ENCODE data around the gene GP2.

The GP2 gene

DNA sequence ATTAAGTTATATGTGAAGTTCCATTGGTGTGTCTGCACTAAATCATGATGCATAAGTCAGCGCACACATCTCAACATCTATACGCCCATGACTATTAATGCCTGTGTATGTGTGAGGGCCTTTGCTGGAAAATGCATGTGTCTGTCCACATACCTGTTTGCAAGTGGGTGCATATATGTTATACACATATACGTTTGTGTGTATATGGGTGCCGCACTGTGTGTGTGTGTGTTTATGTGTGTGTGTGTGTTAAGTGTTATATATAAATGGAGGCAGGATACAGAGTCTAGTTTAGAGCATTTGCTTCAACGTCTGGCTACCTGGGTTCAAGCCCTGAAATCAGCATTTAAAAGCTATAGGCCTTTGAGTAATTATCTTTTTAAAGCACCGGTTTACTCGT lies 19.5 kb downstream of the GP2 start:
- H3K36me3 Mint-ChIP-seq (ENCODE audit: low read depth): no peaks in the 10 kb centered on the region
- intact Hi-C loops (cut with micrococcal nuclease): no loop called here
- no peak overlapping the region for H3K4me3 Mint-ChIP-seq
- H3K4me1 Mint-ChIP-seq (ENCODE audit: low read depth): no peaks in the 10 kb centered on the region
- H3K27me3 Mint-ChIP-seq: peaks cover 9% of the 10 kb centered on the region
- no peak overlapping the region for H3K27ac Mint-ChIP-seq
- H3K9me3 Mint-ChIP-seq: no peaks in the 10 kb centered on the region

DNA sequence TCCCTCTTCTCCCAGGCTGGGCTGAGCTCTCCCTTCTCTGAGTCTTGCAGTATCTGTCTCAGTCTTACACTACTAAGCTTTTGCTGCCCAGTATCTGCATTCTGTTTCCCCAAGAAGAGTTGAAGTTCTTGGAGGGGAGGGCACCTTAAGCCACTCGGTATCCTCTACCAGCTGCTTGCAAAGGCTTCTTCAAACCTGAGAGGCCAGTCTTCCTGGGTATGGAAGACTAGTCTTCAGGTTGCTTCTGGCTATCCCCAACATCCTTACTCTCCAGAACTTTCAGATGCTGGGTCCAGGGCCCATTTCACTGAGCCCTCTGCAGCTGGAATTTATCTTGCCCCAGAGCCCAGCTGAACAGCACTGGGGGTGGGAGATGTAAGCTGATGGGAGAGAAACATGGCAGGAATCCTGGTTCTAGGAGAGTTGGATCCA lies 20.1 kb downstream of the GP2 start:
- peaks cover 9% of the 10 kb centered on the region for H3K27me3 Mint-ChIP-seq
- H3K4me3 Mint-ChIP-seq: no peak overlapping the region
- H3K9me3 Mint-ChIP-seq: no peaks in the 10 kb centered on the region
- H3K36me3 Mint-ChIP-seq (ENCODE audit: low read depth): no peaks in the 10 kb centered on the region
- no peaks in the 10 kb centered on the region for H3K4me1 Mint-ChIP-seq (ENCODE audit: low read depth)
- intact Hi-C loops (cut with micrococcal nuclease): no loop called here
- H3K27ac Mint-ChIP-seq: no peak overlapping the region

DNA sequence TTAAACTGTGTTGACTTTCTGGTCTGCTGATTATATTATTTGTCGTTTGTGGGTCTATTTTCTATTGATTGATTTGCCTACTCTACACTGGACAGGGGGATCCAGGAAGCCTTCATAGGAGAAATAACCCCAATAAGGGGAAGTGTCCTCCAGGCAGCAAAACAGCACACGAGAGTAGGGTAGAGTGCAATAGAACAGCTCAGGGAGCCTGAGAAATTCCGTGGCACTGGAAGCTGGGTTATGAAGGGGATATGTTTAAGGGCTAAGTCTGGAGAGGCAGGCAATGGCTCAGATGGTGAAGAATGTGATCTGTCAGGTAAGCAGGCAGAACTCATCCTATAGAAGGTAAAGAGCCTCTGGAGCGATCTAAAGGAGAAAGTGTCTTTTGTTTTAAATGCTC lies 20.9 kb downstream of the GP2 start:
- Mint-ChIP-seq H3K27me3 (peaks cover 12% of the 10 kb centered on the region), H3K9me3 (no peaks in the 10 kb centered on the region), H3K36me3 (ENCODE audit: low read depth) (no peaks in the 10 kb centered on the region), H3K4me1 (ENCODE audit: low read depth) (no peaks in the 10 kb centered on the region), H3K4me3 (no peak overlapping the region), H3K27ac (no peak overlapping the region)
- intact Hi-C loops (cut with micrococcal nuclease): no loop called here

DNA sequence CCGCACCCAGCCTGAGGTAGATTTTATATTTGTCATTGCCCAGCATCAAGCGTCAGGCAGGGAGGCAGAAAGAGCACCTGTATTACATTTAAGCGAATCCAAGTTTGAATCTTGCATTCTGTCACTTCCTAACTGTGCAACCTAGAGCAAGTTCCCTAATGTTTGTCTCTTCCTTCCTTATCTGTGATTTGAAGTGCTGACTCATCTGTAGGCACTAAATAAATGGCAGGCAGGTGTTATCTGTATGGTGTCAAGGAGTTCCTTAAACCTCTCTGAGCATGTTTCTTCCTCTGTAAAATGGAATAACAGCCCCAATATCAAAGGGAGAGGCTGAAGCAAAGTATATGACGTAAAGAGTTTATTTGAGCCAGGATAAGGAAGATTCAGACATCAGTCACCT lies 24.3 kb downstream of the GP2 start:
- H3K9me3 Mint-ChIP-seq: no peaks in the 10 kb centered on the region
- H3K4me1 Mint-ChIP-seq (ENCODE audit: low read depth): peaks cover 5% of the 10 kb centered on the region
- no peak overlapping the region for H3K4me3 Mint-ChIP-seq
- H3K36me3 Mint-ChIP-seq (ENCODE audit: low read depth): no peaks in the 10 kb centered on the region
- intact Hi-C loops (cut with micrococcal nuclease): no loop called here
- H3K27ac Mint-ChIP-seq: no peak overlapping the region
- peaks cover 19% of the 10 kb centered on the region for H3K27me3 Mint-ChIP-seq

DNA sequence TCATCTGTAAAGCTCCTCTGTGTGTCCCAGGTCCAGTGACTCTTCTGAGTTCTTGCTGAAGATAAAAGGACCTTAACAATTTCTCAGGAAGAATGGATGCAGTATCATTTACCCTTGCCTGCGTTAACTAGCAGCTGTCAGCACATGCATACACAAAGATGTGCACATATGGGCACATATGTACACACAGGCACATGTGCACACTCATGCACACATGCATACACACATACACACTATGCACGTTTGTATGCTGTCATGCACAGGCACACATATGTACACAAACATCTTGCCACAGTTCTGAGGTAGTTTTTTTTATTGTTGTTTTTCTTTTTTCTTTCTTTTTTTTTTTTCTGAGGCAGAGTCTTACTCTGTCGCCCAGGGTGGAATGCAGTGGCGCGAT lies 24.9 kb downstream of the GP2 start:
- intact Hi-C loops (cut with micrococcal nuclease): no loop called here
- Mint-ChIP-seq H3K27ac (no peak overlapping the region), H3K27me3 (peaks cover 19% of the 10 kb centered on the region), H3K4me3 (no peak overlapping the region), H3K9me3 (no peaks in the 10 kb centered on the region), H3K36me3 (ENCODE audit: low read depth) (no peaks in the 10 kb centered on the region), H3K4me1 (ENCODE audit: low read depth) (peaks cover 5% of the 10 kb centered on the region)

DNA sequence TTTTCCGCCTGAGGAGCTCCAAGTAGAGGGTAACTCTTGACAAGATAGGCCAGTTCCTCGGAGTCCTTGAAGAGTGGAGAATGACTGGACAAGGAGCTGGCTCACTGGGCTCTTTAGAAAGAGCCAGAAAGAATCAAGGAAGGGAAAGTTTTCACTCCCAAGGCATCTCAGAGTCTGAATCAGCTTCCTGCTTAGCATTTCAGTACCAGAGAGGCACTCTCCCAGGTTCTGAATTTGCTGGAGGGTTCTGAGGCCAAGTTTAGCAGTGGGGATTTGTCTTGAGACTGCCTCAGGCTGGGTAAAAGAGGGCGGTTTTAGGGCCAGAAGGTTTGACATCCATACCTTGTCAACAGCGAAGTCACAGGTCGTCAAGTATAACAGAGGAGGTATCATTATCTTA lies 25.5 kb downstream of the GP2 start:
- intact Hi-C loops (cut with micrococcal nuclease): loop anchor here (2.0 kb wide), 1 partner anchor 393 kb away; no protein-coding TSS in a partner anchor
- Mint-ChIP-seq H3K27ac (no peak overlapping the region), H3K4me3 (no peak overlapping the region), H3K4me1 (ENCODE audit: low read depth) (peaks cover 5% of the 10 kb centered on the region), H3K27me3 (peaks cover 19% of the 10 kb centered on the region), H3K36me3 (ENCODE audit: low read depth) (no peaks in the 10 kb centered on the region), H3K9me3 (no peaks in the 10 kb centered on the region)

DNA sequence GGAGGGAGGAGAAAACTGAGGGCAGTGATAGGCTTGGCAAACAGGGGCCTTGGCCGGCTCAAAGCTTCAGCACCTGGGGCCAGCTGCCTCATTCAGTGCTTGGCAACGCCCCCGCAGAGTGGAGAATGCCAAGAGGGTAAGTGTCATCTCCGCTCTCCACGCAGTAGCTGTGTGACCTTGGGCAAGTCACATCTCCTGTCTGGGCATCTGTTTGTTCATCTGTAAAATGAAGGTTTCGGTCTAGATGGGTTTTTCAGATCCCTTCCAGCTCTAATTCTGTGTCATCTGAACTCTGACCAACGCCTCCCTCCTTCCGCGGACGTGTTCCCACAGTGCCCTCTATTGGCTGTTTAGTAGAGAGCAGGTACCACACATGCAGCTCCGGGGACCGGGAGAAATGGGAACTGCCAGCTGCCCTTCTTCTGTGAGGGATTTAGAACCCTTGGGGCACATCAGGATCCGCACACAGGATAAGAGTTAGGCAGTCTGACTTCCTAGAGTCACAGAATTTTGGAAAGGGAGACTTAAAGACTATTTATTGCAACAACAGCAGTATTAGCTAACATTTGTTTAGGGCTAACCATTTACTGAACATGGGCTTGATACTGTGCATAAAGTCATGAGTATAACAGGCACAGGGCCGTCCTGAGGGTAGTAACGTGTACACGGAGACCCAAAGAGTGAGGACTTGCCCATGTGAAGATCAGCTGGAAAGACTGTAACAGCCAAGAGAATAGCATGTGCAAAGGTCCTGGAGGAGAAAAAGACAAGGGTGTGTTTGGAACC lies 26.8 kb downstream of the GP2 start:
- intact Hi-C loops (cut with micrococcal nuclease): loop anchor here (2.0 kb wide), 1 partner anchor 392 kb away; no protein-coding TSS in a partner anchor
- H3K27ac Mint-ChIP-seq: no peak overlapping the region
- no peaks in the 10 kb centered on the region for H3K9me3 Mint-ChIP-seq
- no peaks in the 10 kb centered on the region for H3K36me3 Mint-ChIP-seq (ENCODE audit: low read depth)
- H3K4me1 Mint-ChIP-seq (ENCODE audit: low read depth): peaks cover 5% of the 10 kb centered on the region
- H3K4me3 Mint-ChIP-seq: no peak overlapping the region
- H3K27me3 Mint-ChIP-seq: peaks cover 14% of the 10 kb centered on the region

DNA sequence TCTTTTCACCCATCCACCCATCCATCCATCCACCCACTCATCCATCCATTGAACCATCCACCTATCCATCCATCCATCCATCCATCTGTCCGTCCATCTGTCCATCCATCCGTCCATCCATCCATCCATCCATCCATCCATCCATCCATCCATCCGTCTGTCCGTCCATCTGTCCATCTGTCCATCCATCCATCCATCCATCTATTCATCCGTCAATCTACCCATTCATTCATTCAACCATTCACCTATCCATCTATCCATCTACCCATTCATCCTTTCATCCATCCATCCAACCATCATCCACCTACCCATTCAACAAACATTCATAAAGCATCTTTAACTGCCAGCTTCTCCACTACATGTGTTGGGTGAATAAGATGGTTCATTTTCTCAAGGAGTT lies 28.9 kb downstream of the GP2 start:
- Mint-ChIP-seq H3K4me3 (no peak overlapping the region), H3K27ac (no peak overlapping the region), H3K36me3 (ENCODE audit: low read depth) (no peaks in the 10 kb centered on the region), H3K9me3 (no peaks in the 10 kb centered on the region), H3K27me3 (peaks cover 14% of the 10 kb centered on the region), H3K4me1 (ENCODE audit: low read depth) (peaks cover 5% of the 10 kb centered on the region)
- intact Hi-C loops (cut with micrococcal nuclease): no loop called here

DNA sequence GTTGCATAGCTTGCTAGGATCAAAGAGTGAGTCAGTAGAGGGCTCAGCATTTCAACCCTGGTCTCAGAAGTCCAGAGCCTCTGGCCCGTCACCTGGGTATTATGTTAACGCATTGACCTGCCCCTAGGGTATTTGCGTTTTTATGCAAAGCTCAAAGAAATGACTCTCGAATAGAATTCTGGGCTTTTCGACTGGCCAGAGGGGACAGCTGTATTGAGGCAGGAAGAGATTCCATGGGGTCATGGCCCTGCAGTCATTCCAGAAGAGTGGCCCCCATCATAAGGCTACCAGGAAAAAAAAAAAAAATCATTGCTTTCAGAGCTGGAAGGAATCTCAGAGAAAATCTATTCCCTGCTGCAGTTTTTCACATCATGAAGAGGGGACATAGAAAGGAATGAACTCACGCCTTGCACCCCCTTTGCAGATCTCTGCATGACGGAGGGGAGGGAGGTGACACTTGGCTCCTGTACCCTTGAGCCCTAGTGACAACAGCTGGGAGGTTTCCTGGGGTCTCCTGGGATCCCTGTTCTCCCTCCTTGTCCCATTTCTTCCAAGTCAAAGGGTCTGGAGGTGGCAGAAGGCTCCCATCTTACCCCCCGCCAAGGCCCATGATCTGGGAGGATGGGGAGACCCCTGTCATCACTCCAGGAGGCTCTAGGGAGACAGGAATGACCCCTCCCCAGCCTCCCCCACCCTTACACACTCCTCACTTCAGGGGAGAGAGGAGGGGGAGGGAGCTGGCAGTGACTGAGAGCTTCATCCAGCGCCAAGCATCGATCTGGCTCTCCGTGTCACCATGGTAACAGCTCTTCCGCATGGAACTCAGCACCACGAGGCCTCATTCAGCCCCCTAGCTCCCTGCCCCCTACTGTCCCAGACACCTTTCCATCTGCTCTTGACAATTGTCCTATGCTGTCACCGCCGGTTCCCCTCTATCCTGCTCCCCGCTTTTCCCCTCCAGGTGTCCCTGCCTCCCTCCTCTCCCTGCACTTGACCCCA lies 35.8 kb downstream of the GP2 start:
- intact Hi-C loops (cut with micrococcal nuclease): no loop called here
- H3K36me3 Mint-ChIP-seq (ENCODE audit: low read depth): no peaks in the 10 kb centered on the region
- H3K9me3 Mint-ChIP-seq: no peaks in the 10 kb centered on the region
- H3K27ac Mint-ChIP-seq: no peak overlapping the region
- no peak overlapping the region for H3K4me3 Mint-ChIP-seq
- H3K4me1 Mint-ChIP-seq (ENCODE audit: low read depth): no peaks in the 10 kb centered on the region
- H3K27me3 Mint-ChIP-seq: peaks cover 8% of the 10 kb centered on the region

DNA sequence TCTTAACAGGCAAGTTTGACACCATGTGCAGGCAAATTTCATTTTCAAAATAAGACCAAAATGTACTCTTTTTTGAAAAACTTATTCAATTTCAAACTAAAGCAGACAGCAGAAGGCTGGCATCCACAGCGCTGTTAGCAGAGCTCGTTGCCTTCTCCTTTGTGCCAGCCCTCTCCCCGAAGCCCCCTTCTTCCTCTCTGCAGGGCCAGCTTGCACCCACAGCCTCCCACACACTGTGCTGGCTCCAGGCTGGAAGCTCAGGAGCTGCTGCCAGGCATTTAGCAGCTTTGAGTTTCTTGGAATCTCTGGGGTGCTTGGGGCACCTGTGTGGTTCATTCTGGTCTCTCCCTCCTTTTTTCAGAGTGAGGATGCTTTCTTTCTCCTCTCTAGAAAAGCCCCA lies 37.7 kb downstream of the GP2 start:
- Mint-ChIP-seq H3K27me3 (peaks cover 8% of the 10 kb centered on the region), H3K9me3 (no peaks in the 10 kb centered on the region), H3K36me3 (ENCODE audit: low read depth) (no peaks in the 10 kb centered on the region), H3K4me1 (ENCODE audit: low read depth) (no peaks in the 10 kb centered on the region), H3K4me3 (no peak overlapping the region), H3K27ac (no peak overlapping the region)
- intact Hi-C loops (cut with micrococcal nuclease): no loop called here

DNA sequence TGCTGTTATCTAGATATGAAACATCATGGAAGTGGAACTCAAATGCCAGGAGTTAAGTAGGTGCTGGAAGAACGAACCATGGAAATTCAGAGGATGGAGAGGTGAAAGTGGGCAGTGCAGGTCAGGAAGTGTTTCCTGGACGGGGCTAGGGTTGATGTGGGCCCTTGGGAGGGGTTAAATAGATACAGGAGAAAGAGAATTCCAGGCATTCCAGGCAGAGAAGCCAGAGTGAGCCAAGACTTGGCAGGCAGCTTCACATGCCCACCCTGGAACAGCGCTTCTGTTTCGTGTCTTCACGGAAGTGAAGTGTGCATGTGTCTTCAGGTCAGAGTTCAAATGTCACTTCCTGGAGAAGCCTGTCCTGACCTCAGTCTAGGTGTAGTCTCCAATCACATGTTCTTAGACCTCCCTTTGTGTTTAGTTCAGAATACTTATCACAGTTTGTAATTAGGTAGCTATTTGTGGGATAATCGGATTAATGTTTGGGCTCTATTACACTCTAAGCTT lies 41.3 kb downstream of the GP2 start:
- no peak overlapping the region for H3K4me3 Mint-ChIP-seq
- no peak overlapping the region for H3K27ac Mint-ChIP-seq
- no peaks in the 10 kb centered on the region for H3K36me3 Mint-ChIP-seq (ENCODE audit: low read depth)
- no peaks in the 10 kb centered on the region for H3K9me3 Mint-ChIP-seq
- intact Hi-C loops (cut with micrococcal nuclease): no loop called here
- H3K4me1 Mint-ChIP-seq (ENCODE audit: low read depth): no peaks in the 10 kb centered on the region
- H3K27me3 Mint-ChIP-seq: peaks cover 3% of the 10 kb centered on the region

DNA sequence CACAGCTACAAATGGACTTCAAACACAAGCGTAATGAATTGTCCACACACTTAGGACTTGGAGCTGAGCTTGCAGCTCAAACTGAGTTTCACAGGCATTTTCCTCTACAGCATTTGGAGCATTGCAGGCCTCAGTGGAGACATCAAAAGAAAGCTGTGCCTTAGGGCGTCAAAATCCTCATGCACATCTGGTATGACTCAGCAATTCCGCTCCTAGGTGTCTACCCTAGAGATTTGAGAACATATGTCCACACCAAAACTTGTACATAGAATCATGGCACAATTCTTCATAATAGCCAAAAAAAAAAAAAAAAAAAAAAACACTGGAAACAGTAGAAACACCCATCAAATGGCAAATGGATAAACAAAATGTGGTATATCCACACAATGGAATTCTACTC lies 47.1 kb downstream of the GP2 start:
- H3K27me3 Mint-ChIP-seq: peaks cover 3% of the 10 kb centered on the region
- H3K27ac Mint-ChIP-seq: no peak overlapping the region
- intact Hi-C loops (cut with micrococcal nuclease): no loop called here
- H3K36me3 Mint-ChIP-seq (ENCODE audit: low read depth): no peaks in the 10 kb centered on the region
- no peaks in the 10 kb centered on the region for H3K4me1 Mint-ChIP-seq (ENCODE audit: low read depth)
- no peaks in the 10 kb centered on the region for H3K9me3 Mint-ChIP-seq
- no peak overlapping the region for H3K4me3 Mint-ChIP-seq

DNA sequence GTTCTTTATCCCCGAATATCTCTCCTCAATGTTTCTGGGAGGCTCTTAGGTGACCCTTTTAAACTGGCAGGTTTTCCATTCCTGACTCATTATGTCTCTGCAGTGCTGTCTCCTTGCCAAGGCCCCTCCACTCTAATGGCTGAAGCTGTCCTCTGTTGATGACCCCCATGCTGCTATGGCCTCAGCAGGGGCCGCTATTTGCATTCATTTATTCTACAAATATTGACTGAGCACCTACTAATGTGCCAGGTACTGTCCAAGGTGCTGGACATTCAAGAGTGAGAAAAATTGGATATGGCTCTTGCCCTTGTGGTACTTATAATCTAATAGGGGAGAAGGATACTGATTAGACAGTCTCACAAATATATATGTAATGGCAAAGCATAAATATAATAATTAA lies 55.4 kb downstream of the GP2 start:
- Mint-ChIP-seq H3K27me3 (no peaks in the 10 kb centered on the region), H3K4me3 (no peak overlapping the region), H3K9me3 (no peaks in the 10 kb centered on the region), H3K36me3 (ENCODE audit: low read depth) (no peaks in the 10 kb centered on the region), H3K27ac (no peak overlapping the region), H3K4me1 (ENCODE audit: low read depth) (no peaks in the 10 kb centered on the region)
- intact Hi-C loops (cut with micrococcal nuclease): no loop called here

DNA sequence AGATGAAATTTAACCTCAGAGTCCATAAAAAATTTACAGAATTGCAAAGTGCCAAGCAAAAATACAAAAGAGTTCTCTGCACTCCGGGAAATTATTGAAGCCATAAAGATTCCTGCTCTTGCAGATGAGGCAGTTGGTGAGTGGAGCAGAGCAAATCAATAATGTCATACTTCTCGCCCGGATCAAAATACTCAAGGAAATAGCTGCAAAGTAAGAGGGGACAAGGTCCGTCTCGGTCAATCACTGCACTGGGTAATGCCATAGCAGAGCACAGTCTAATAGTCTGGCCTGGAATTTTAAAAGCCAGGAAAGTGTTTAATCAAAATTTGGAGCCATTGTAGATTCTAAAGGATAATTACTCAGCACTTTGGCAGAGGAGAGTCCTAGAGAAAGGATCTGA lies 58.9 kb downstream of the GP2 start:
- Mint-ChIP-seq H3K9me3 (no peaks in the 10 kb centered on the region), H3K27ac (no peak overlapping the region), H3K27me3 (peaks cover under 1% of the 10 kb centered on the region), H3K4me3 (no peak overlapping the region), H3K4me1 (ENCODE audit: low read depth) (no peaks in the 10 kb centered on the region), H3K36me3 (ENCODE audit: low read depth) (no peaks in the 10 kb centered on the region)
- intact Hi-C loops (cut with micrococcal nuclease): no loop called here
